Parathyroid adenoma (tissue), 2 donors: ENCODE measurements around the gene TOMM7.
A peak's percentile ranks its signal among the peaks of the same experiment; 100 is the strongest.
"Not testable (repeated sequence)": the region's sequence is repeated elsewhere in the genome, so short reads cannot be mapped to it uniquely, and the experiment has no call there.

Experiments used
- H2AFZ ChIP-seq: fragments of 300-600 bp; sonication (generic); one replicate; pipeline ENCODE4 v1.7.0; 2017; ENCODE audit warnings: antibody characterized with exemption, mild to moderate bottlenecking
- H3K27ac ChIP-seq: fragments of 300-600 bp; sonication (generic); one replicate; pipeline ENCODE4 v1.7.0; 2017
- H3K27me3 ChIP-seq: fragments of 300-600 bp; sonication (generic); one replicate; pipeline ENCODE4 v1.7.0; 2017; ENCODE audit warnings: low read length; ENCODE audit not compliant: control insufficient read depth, insufficient read depth
- H3K36me3 ChIP-seq: fragments of 300-600 bp; sonication (generic); one replicate; pipeline ENCODE4 v1.7.0; 2017; ENCODE audit warnings: low read length; ENCODE audit not compliant: control insufficient read depth, insufficient read depth
- H3K4me1 ChIP-seq: fragments of 300-600 bp; sonication (generic); one replicate; pipeline ENCODE4 v1.7.0; 2017; ENCODE audit warnings: control low read depth
- H3K4me2 ChIP-seq: fragments of 300-600 bp; sonication (generic); one replicate; pipeline ENCODE4 v1.7.0; 2017; ENCODE audit warnings: low read length
- H3K4me3 ChIP-seq: fragments of 300-600 bp; sonication (generic); one replicate; pipeline ENCODE4 v1.7.0; 2017; ENCODE audit warnings: low read depth, low read length
- H3K79me2 ChIP-seq: fragments of 300-600 bp; sonication (generic); one replicate; pipeline ENCODE4 v1.7.0; 2017; ENCODE audit warnings: control low read depth
- H3K9ac ChIP-seq: fragments of 300-600 bp; sonication (generic); one replicate; pipeline ENCODE4 v1.7.0; 2017; ENCODE audit warnings: mild to moderate bottlenecking
- H3K9me3 ChIP-seq: fragments of 300-600 bp; sonication (generic); one replicate; pipeline ENCODE4 v1.7.0; 2017; ENCODE audit warnings: low read length; ENCODE audit not compliant: control insufficient read depth
- CTCF ChIP-seq: fragments of 300-600 bp; sonication (generic); IDR thresholded peaks from one replicate; pipeline ENCODE4 v1.7.0; 2017; ENCODE audit warnings: antibody characterized with exemption, mild to moderate bottlenecking
- donor health status: primary hyperparathyroidism.

The TOMM7 gene

GRCh38 chr7:22786290-22786932, 36.2 kb downstream of the TOMM7 start:
- H3K27ac ChIP-seq: no peak overlapping the region
- no peaks in the 10 kb centered on the region for H3K9me3 ChIP-seq
- no peaks in the 10 kb centered on the region for H3K4me1 ChIP-seq
- H3K79me2 ChIP-seq: no peaks in the 10 kb centered on the region
- no peaks in the 10 kb centered on the region for H3K36me3 ChIP-seq
- no peak overlapping the region for H2AFZ ChIP-seq
- H3K4me2 ChIP-seq: no peak overlapping the region
- no peak overlapping the region for H3K9ac ChIP-seq
- H3K27me3 ChIP-seq: no peaks in the 10 kb centered on the region
- no peak overlapping the region for H3K4me3 ChIP-seq
- no peak for TF ChIP-seq CTCF

GRCh38 chr7:22784346-22784745, 38.3 kb downstream of the TOMM7 start:
- no peak overlapping the region for H3K27ac ChIP-seq
- no peaks in the 10 kb centered on the region for H3K9me3 ChIP-seq
- TF ChIP-seq CTCF: no peak
- H3K4me3 ChIP-seq: no peak overlapping the region
- H2AFZ ChIP-seq: no peak overlapping the region
- H3K79me2 ChIP-seq: no peaks in the 10 kb centered on the region
- H3K27me3 ChIP-seq: no peaks in the 10 kb centered on the region
- no peaks in the 10 kb centered on the region for H3K4me1 ChIP-seq
- no peaks in the 10 kb centered on the region for H3K36me3 ChIP-seq
- H3K4me2 ChIP-seq: no peak overlapping the region
- no peak overlapping the region for H3K9ac ChIP-seq

- H3K4me3 ChIP-seq: no peak overlapping the region
- H3K4me1 ChIP-seq: no peaks in the 10 kb centered on the region
- H2AFZ ChIP-seq: no peak overlapping the region
- no peak overlapping the region for H3K9ac ChIP-seq
- no peaks in the 10 kb centered on the region for H3K36me3 ChIP-seq
- H3K79me2 ChIP-seq: no peaks in the 10 kb centered on the region
- no peaks in the 10 kb centered on the region for H3K9me3 ChIP-seq
- no peak for TF ChIP-seq CTCF
- no peak overlapping the region for H3K4me2 ChIP-seq
- H3K27me3 ChIP-seq: no peaks in the 10 kb centered on the region
- no peak overlapping the region for H3K27ac ChIP-seq
Measured at GRCh38 chr7:22783421-22783820, 39.2 kb downstream of the TOMM7 start.

- TF ChIP-seq CTCF: peak; percentile 69
- no peaks in the 10 kb centered on the region for H3K36me3 ChIP-seq
Measured at GRCh38 chr7:22782616-22783232, 39.9 kb downstream of the TOMM7 start.

GRCh38 chr7:22781230-22781711, 41.4 kb downstream of the TOMM7 start:
- no peak overlapping the region for H3K27ac ChIP-seq
- H3K4me2 ChIP-seq: no peak overlapping the region

More at GRCh38 chr7:22782616-22783232, 39.9 kb downstream of the TOMM7 start:
- Histone ChIP-seq H3K9me3 (no peaks in the 10 kb centered on the region), H3K27ac (no peak overlapping the region), H3K27me3 (no peaks in the 10 kb centered on the region), H3K9ac (no peak overlapping the region), H2AFZ (no peak overlapping the region), H3K79me2 (no peaks in the 10 kb centered on the region), H3K4me3 (no peak overlapping the region), H3K4me1 (no peaks in the 10 kb centered on the region), H3K4me2 (no peak overlapping the region)

GRCh38 chr7:22779730-22780323, 42.8 kb downstream of the TOMM7 start:
- H3K9ac ChIP-seq, H3K27me3 ChIP-seq, H3K9me3 ChIP-seq, H3K27ac ChIP-seq, H3K79me2 ChIP-seq, H3K4me3 ChIP-seq, H3K36me3 ChIP-seq, H3K4me2 ChIP-seq, H2AFZ ChIP-seq, H3K4me1 ChIP-seq: not testable (repeated sequence)

More at GRCh38 chr7:22781230-22781711, 41.4 kb downstream of the TOMM7 start:
- Histone ChIP-seq H2AFZ (no peak overlapping the region), H3K4me1 (no peaks in the 10 kb centered on the region), H3K4me3 (no peak overlapping the region), H3K9me3 (no peaks in the 10 kb centered on the region), H3K79me2 (no peaks in the 10 kb centered on the region), H3K36me3 (no peaks in the 10 kb centered on the region), H3K9ac (no peak overlapping the region), H3K27me3 (no peaks in the 10 kb centered on the region)
- no peak for TF ChIP-seq CTCF
